ENCODE data around the gene AP2M1. TPM values are rescaled to one million over a fixed set of nuclear protein-coding genes. Genes with fewer than 3 reads are reported as not detected.

Gene AP2M1
- polyA plus RNA-seq, 1 donor (not counting 4 experiments of a cell fraction or from before 2014, with no cell fraction given) = 431 TPM

GRCh38 chr3:184200825-184201224, 26.2 kb downstream of the AP2M1 start:
- no peaks in the 10 kb centered on the region for H3K79me2 ChIP-seq (ENCODE audit: control insufficient read depth, insufficient read depth, low read length)
- no peak overlapping the region for H3K4me3 ChIP-seq (ENCODE audit: control insufficient read depth in 2 of 3, extremely low read depth in 1 of 3, insufficient read depth in 2 of 3, low read depth in 1 of 3, low read length in 3 of 3)
- H3K9ac ChIP-seq (ENCODE audit: control insufficient read depth, extremely low read depth, insufficient read depth, low read length) = no peak overlapping the region
- no peaks in the 10 kb centered on the region for H4K20me1 ChIP-seq (ENCODE audit: control insufficient read depth, extremely low read depth, insufficient read depth, low read length)
- TF ChIP-seq, protein P1, sequence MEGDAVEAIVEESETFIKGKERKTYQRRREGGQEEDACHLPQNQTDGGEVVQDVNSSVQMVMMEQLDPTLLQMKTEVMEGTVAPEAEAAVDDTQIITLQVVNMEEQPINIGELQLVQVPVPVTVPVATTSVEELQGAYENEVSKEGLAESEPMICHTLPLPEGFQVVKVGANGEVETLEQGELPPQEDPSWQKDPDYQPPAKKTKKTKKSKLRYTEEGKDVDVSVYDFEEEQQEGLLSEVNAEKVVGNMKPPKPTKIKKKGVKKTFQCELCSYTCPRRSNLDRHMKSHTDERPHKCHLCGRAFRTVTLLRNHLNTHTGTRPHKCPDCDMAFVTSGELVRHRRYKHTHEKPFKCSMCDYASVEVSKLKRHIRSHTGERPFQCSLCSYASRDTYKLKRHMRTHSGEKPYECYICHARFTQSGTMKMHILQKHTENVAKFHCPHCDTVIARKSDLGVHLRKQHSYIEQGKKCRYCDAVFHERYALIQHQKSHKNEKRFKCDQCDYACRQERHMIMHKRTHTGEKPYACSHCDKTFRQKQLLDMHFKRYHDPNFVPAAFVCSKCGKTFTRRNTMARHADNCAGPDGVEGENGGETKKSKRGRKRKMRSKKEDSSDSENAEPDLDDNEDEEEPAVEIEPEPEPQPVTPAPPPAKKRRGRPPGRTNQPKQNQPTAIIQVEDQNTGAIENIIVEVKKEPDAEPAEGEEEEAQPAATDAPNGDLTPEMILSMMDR (optimal IDR thresholded peaks at IDR 0.05 in 1 of 3, IDR thresholded peaks at IDR 0.05 in 1 of 3, conservative IDR thresholded peaks at IDR 0.05 in 1 of 3; ENCODE audit: extremely low read depth in 1 of 3, insufficient read depth in 2 of 3, low read length in 3 of 3) = no peak
- TF ChIP-seq EZH2 (IDR thresholded peaks at IDR 0.05; ENCODE audit: low read length) = no peak
- dilution Hi-C loops (cut with MboI; ENCODE audit: extremely low pct_ligation_motif_present, low sequenced_read_pairs) = no loop called here
- FAIRE-seq (no peak), DNase-seq (ENCODE audit: low read depth, low spot score) (no peak)
- H3K27me3 ChIP-seq (ENCODE audit: control insufficient read depth, extremely low read depth, insufficient read depth, low read length) = no peaks in the 10 kb centered on the region
- no peak overlapping the region for H2AFZ ChIP-seq (ENCODE audit: control insufficient read depth, low read length)
- H3K9me3 ChIP-seq (ENCODE audit: control insufficient read depth, low read depth, low read length) = no peaks in the 10 kb centered on the region
- H3K9me1 ChIP-seq (ENCODE audit: control insufficient read depth, extremely low read depth, insufficient read depth, low read length) = no peaks in the 10 kb centered on the region
- no peak overlapping the region for H3K27ac ChIP-seq (ENCODE audit: control insufficient read depth, insufficient read depth, low read length)
- peaks cover under 1 to 4% of the 10 kb centered on the region in 2 experiments for H3K36me3 ChIP-seq (ENCODE audit: control insufficient read depth in 2 of 2, extremely low read depth in 1 of 2, insufficient read depth in 2 of 2, low read length in 2 of 2)
- H3K4me1 ChIP-seq (ENCODE audit: control insufficient read depth, extremely low read depth, insufficient read depth, low read length) = no peaks in the 10 kb centered on the region
- no peak overlapping the region for H3K4me2 ChIP-seq (ENCODE audit: control insufficient read depth, extremely low read depth, insufficient read depth, low read depth, low read length)

- Histone ChIP-seq H3K4me2 (ENCODE audit: control insufficient read depth, extremely low read depth, insufficient read depth, low read depth, low read length) (no peak overlapping the region), H3K27ac (ENCODE audit: control insufficient read depth, insufficient read depth, low read length) (no peak overlapping the region), H3K27me3 (ENCODE audit: control insufficient read depth, extremely low read depth, insufficient read depth, low read length) (peaks cover 6% of the 10 kb centered on the region), H3K4me3 (ENCODE audit: control insufficient read depth in 2 of 3, extremely low read depth in 1 of 3, insufficient read depth in 2 of 3, low read depth in 1 of 3, low read length in 3 of 3) (no peak overlapping the region), H3K9me1 (ENCODE audit: control insufficient read depth, extremely low read depth, insufficient read depth, low read length) (no peaks in the 10 kb centered on the region), H3K79me2 (ENCODE audit: control insufficient read depth, insufficient read depth, low read length) (no peaks in the 10 kb centered on the region), H3K36me3 (ENCODE audit: control insufficient read depth in 2 of 2, extremely low read depth in 1 of 2, insufficient read depth in 2 of 2, low read length in 2 of 2) (no peaks in the 10 kb centered on the region), H3K9ac (ENCODE audit: control insufficient read depth, extremely low read depth, insufficient read depth, low read length) (no peak overlapping the region), H3K9me3 (ENCODE audit: control insufficient read depth, low read depth, low read length) (no peaks in the 10 kb centered on the region), H2AFZ (ENCODE audit: control insufficient read depth, low read length) (no peak overlapping the region), H4K20me1 (ENCODE audit: control insufficient read depth, extremely low read depth, insufficient read depth, low read length) (no peaks in the 10 kb centered on the region), H3K4me1 (ENCODE audit: control insufficient read depth, extremely low read depth, insufficient read depth, low read length) (no peaks in the 10 kb centered on the region)
- DNase-seq (ENCODE audit: low read depth, low spot score) (no peak), FAIRE-seq (no peak)
- dilution Hi-C loops (cut with MboI; ENCODE audit: extremely low pct_ligation_motif_present, low sequenced_read_pairs) = no loop called here
- no peak for TF ChIP-seq EZH2 (IDR thresholded peaks at IDR 0.05; ENCODE audit: low read length)
- TF ChIP-seq, protein P1 (optimal IDR thresholded peaks at IDR 0.05 in 1 of 3, IDR thresholded peaks at IDR 0.05 in 1 of 3, conservative IDR thresholded peaks at IDR 0.05 in 1 of 3; ENCODE audit: extremely low read depth in 1 of 3, insufficient read depth in 2 of 3, low read length in 3 of 3) = no peak
Measured at GRCh38 chr3:184203526-184203925, 28.9 kb downstream of the AP2M1 start.
